Stimulated activated CD8-positive, alpha-beta memory T cell treated with anti-CD3 and anti-CD28 coated beads, Interleukin-7, amount 100 ng/mL, for 24 hours (primary cell): ENCODE measurements around the gene TMEM178B.
"Not testable (repeated sequence)": the region's sequence is repeated elsewhere in the genome, so short reads cannot be mapped to it uniquely, and the experiment has no call there.

ENCODE experiments used
- DNase-seq: peaks from one replicate; pipeline ENCODE4 v3.0.0-alpha.2; 2020; ENCODE audit warnings: low read depth

TMEM178B gene

GRCh38 chr7:141312828-141313521 is 239.1 kb downstream of the TMEM178B start:
- DNase-seq = no peak

- no peak for DNase-seq
Measured at GRCh38 chr7:141313896-141314295, 240.0 kb downstream of the TMEM178B start.

GRCh38 chr7:141317033-141317585 is 243.2 kb downstream of the TMEM178B start:
- DNase-seq = no peak

- no peak for DNase-seq
Measured at GRCh38 chr7:141320287-141320686, 246.4 kb downstream of the TMEM178B start.

- DNase-seq = no peak
Measured at GRCh38 chr7:141322383-141322782, 248.5 kb downstream of the TMEM178B start.

GRCh38 chr7:141323826-141324225 is 250.0 kb downstream of the TMEM178B start:
- DNase-seq = no peak

GRCh38 chr7:141324870-141325269 is 251.0 kb downstream of the TMEM178B start:
- DNase-seq = no peak

GRCh38 chr7:141325275-141325674 is 251.4 kb downstream of the TMEM178B start:
- DNase-seq = no peak

GRCh38 chr7:141328290-141328689 is 254.4 kb downstream of the TMEM178B start:
- DNase-seq = no peak

GRCh38 chr7:141330285-141330684 is 256.4 kb downstream of the TMEM178B start:
- not testable (repeated sequence) for DNase-seq

- DNase-seq = no peak
Measured at GRCh38 chr7:141333459-141333858, 259.6 kb downstream of the TMEM178B start.

- DNase-seq = no peak
Measured at GRCh38 chr7:141335164-141335563, 261.3 kb downstream of the TMEM178B start.

- DNase-seq = no peak
Measured at GRCh38 chr7:141339603-141340002, 265.7 kb downstream of the TMEM178B start.

GRCh38 chr7:141340991-141341390 is 267.1 kb downstream of the TMEM178B start:
- no peak for DNase-seq

GRCh38 chr7:141342621-141343408 is 269.0 kb downstream of the TMEM178B start:
- DNase-seq = no peak

- no peak for DNase-seq
Measured at GRCh38 chr7:141344153-141344935, 270.5 kb downstream of the TMEM178B start.

- no peak for DNase-seq
Measured at GRCh38 chr7:141348728-141349127, 274.9 kb downstream of the TMEM178B start.

GRCh38 chr7:141349338-141349737 is 275.5 kb downstream of the TMEM178B start:
- DNase-seq = no peak

- no peak for DNase-seq
Measured at GRCh38 chr7:141349804-141350203, 275.9 kb downstream of the TMEM178B start.

GRCh38 chr7:141351175-141351574 is 277.3 kb downstream of the TMEM178B start:
- no peak for DNase-seq

- DNase-seq = no peak
Measured at GRCh38 chr7:141352955-141353354, 279.1 kb downstream of the TMEM178B start.

- no peak for DNase-seq
Measured at GRCh38 chr7:141354251-141354650, 280.4 kb downstream of the TMEM178B start.
